ENCODE data around the gene PNCK.
"Not testable (repeated sequence)": the region's sequence is repeated elsewhere in the genome, so short reads cannot be mapped to it uniquely, and the experiment has no call there.

Gene PNCK

GRCh38 chrX:153699784-153700371, 26.3 kb upstream of the PNCK start:
- not testable (repeated sequence) for H3K27me3 ChIP-seq (replicated peaks; ENCODE audit: control insufficient read depth, insufficient read depth, low read length, poor library complexity, severe bottlenecking); H3K4me3 ChIP-seq (ENCODE audit: insufficient read depth, low read depth, low read length, poor library complexity, severe bottlenecking); H3K9me3 ChIP-seq (ENCODE audit: control insufficient read depth, low read length); DNase-seq; H3K27ac ChIP-seq (ENCODE audit: insufficient read depth, low read length, poor library complexity, severe bottlenecking); H3K4me1 ChIP-seq (ENCODE audit: control insufficient read depth, insufficient read depth, low read length, poor library complexity, severe bottlenecking)
- peaks cover 24% of the 10 kb centered on the region for H3K36me3 ChIP-seq (ENCODE audit: control insufficient read depth, insufficient read depth, low read length)

- H3K27me3 ChIP-seq (replicated peaks; ENCODE audit: control insufficient read depth, insufficient read depth, low read length, poor library complexity, severe bottlenecking); H3K4me3 ChIP-seq (ENCODE audit: insufficient read depth, low read depth, low read length, poor library complexity, severe bottlenecking); H3K9me3 ChIP-seq (ENCODE audit: control insufficient read depth, low read length); DNase-seq; H3K27ac ChIP-seq (ENCODE audit: insufficient read depth, low read length, poor library complexity, severe bottlenecking); H3K4me1 ChIP-seq (ENCODE audit: control insufficient read depth, insufficient read depth, low read length, poor library complexity, severe bottlenecking): not testable (repeated sequence)
- peaks cover 24% of the 10 kb centered on the region for H3K36me3 ChIP-seq (ENCODE audit: control insufficient read depth, insufficient read depth, low read length)
Measured at GRCh38 chrX:153699210-153699783, 25.7 kb upstream of the PNCK start.

DNA sequence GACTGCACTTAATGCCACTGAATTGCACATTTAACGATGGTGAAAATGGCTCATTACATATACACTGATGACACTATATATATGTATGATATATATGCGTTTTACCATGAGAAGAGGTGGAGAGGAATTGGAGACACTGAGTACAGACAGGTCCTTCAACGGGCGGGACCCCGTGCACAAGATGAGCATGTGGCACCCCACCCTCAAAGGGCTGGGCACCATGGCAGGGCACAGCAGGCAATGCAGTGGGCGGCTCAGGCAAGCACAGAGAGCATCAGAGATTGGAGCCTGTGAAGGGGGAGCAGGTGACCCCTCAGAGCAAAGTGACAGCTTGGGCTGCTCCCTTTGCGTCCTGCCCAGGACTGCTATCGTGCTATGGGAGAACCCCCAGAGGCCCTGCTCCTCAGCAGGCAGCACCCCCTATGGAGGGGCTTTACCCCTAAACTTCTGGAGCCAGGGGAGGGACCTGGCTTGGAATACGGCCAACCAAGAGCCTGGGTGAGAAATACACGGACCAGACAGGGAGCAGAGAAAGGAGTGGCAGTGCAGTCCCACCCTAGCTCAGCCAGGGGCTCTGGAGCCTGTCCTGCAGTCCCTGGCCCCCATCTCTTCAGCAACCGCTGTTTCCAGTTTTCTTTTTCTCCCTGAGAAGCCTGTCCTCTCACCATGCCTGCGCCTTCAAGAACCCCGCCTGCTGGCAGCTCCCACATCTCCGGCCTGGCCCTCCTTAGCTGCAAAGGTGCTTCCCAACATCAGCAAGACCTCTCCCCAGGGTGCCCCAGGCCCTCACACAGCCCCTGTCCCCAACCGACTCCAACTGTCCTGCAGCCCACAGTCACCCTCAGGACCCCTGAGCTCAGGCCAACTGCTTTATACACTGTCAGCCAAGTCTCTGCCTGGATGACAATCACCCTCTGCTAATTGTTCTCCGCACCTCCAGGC, 24.6 kb upstream of the PNCK start:
- peaks cover 13% of the 10 kb centered on the region for H3K36me3 ChIP-seq (ENCODE audit: control insufficient read depth, insufficient read depth, low read length)
- no peak overlapping the region for H3K4me3 ChIP-seq (ENCODE audit: insufficient read depth, low read depth, low read length, poor library complexity, severe bottlenecking)
- no peak overlapping the region for H3K27ac ChIP-seq (ENCODE audit: insufficient read depth, low read length, poor library complexity, severe bottlenecking)
- H3K9me3 ChIP-seq (ENCODE audit: control insufficient read depth, low read length), result no peaks in the 10 kb centered on the region
- DNase-seq, result no peak
- no peaks in the 10 kb centered on the region for H3K27me3 ChIP-seq (replicated peaks; ENCODE audit: control insufficient read depth, insufficient read depth, low read length, poor library complexity, severe bottlenecking)
- H3K4me1 ChIP-seq (ENCODE audit: control insufficient read depth, insufficient read depth, low read length, poor library complexity, severe bottlenecking), result no peaks in the 10 kb centered on the region

GRCh38 chrX:153696986-153697722, 23.5 kb upstream of the PNCK start:
- H3K27me3 ChIP-seq (replicated peaks; ENCODE audit: control insufficient read depth, insufficient read depth, low read length, poor library complexity, severe bottlenecking); H3K4me3 ChIP-seq (ENCODE audit: insufficient read depth, low read depth, low read length, poor library complexity, severe bottlenecking); DNase-seq; H3K36me3 ChIP-seq (ENCODE audit: control insufficient read depth, insufficient read depth, low read length); H3K4me1 ChIP-seq (ENCODE audit: control insufficient read depth, insufficient read depth, low read length, poor library complexity, severe bottlenecking); H3K9me3 ChIP-seq (ENCODE audit: control insufficient read depth, low read length); H3K27ac ChIP-seq (ENCODE audit: insufficient read depth, low read length, poor library complexity, severe bottlenecking): not testable (repeated sequence)

DNA sequence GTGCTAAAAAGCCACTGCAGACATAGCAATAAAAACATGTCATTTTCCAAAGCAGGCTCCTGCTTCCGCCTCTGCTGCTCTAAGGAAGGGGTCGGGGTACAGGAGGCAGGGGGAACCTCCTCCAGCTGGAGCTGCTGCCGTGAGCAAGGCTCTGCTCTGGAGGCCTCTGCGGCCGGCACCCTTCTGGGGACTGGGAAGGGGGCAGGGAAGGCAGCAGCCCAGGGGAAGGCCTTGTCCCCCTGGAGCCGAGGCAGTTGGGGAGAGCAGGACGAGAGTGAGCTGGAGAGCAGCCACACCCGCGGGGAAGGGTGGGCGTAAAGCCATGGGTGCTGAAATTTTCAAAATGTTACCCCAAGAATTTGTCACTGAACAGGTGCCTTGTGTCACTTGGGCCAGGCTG, 22.9 kb upstream of the PNCK start:
- not testable (repeated sequence) for H3K36me3 ChIP-seq (ENCODE audit: control insufficient read depth, insufficient read depth, low read length); H3K9me3 ChIP-seq (ENCODE audit: control insufficient read depth, low read length); H3K4me1 ChIP-seq (ENCODE audit: control insufficient read depth, insufficient read depth, low read length, poor library complexity, severe bottlenecking); H3K4me3 ChIP-seq (ENCODE audit: insufficient read depth, low read depth, low read length, poor library complexity, severe bottlenecking); H3K27me3 ChIP-seq (replicated peaks; ENCODE audit: control insufficient read depth, insufficient read depth, low read length, poor library complexity, severe bottlenecking); DNase-seq; H3K27ac ChIP-seq (ENCODE audit: insufficient read depth, low read length, poor library complexity, severe bottlenecking)

DNA sequence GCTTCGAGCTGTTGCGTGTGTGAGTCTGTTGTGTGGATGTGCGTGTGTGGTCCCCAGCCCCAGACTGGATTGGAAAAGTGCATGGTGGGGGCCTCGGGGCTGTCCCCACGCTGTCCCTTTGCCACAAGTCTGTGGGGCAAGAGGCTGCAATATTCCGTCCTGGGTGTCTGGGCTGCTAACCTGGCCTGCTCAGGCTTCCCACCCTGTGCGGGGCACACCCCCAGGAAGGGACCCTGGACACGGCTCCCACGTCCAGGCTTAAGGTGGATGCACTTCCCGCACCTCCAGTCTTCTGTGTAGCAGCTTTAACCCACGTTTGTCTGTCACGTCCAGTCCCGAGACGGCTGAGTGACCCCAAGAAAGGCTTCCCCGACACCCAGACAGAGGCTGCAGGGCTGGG, 22.5 kb upstream of the PNCK start:
- no peak for DNase-seq

DNA sequence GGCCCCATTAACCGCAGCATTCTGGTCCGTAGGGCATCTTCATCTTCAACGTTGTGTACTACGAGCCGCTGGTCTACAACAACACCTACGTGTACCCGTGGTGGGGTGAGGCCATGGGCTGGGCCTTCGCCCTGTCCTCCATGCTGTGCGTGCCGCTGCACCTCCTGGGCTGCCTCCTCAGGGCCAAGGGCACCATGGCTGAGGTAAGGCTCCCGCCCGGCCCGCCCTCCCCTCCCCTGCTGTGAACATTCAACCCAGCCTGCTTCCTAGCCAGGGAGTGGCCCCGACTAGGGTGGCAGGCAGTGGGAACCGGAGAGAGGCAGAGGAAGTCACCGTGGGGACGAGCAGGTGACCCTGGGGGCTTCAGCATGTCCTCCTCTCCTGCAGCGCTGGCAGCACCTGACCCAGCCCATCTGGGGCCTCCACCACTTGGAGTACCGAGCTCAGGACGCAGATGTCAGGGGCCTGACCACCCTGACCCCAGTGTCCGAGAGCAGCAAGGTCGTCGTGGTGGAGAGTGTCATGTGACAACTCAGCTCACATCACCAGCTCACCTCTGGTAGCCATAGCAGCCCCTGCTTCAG, 21.2 kb upstream of the PNCK start:
- Histone ChIP-seq H3K27me3 (replicated peaks; ENCODE audit: control insufficient read depth, insufficient read depth, low read length, poor library complexity, severe bottlenecking) (no peaks in the 10 kb centered on the region), H3K9me3 (ENCODE audit: control insufficient read depth, low read length) (no peaks in the 10 kb centered on the region), H3K27ac (ENCODE audit: insufficient read depth, low read length, poor library complexity, severe bottlenecking) (no peak overlapping the region), H3K36me3 (ENCODE audit: control insufficient read depth, insufficient read depth, low read length) (no peaks in the 10 kb centered on the region), H3K4me3 (ENCODE audit: insufficient read depth, low read depth, low read length, poor library complexity, severe bottlenecking) (no peak overlapping the region), H3K4me1 (ENCODE audit: control insufficient read depth, insufficient read depth, low read length, poor library complexity, severe bottlenecking) (no peaks in the 10 kb centered on the region)
- DNase-seq, result no peak

More for the DNA sequence above, 22.5 kb upstream of the PNCK start:
- no peaks in the 10 kb centered on the region for H3K27me3 ChIP-seq (replicated peaks; ENCODE audit: control insufficient read depth, insufficient read depth, low read length, poor library complexity, severe bottlenecking)
- no peaks in the 10 kb centered on the region for H3K4me1 ChIP-seq (ENCODE audit: control insufficient read depth, insufficient read depth, low read length, poor library complexity, severe bottlenecking)
- H3K4me3 ChIP-seq (ENCODE audit: insufficient read depth, low read depth, low read length, poor library complexity, severe bottlenecking), result no peak overlapping the region
- no peaks in the 10 kb centered on the region for H3K36me3 ChIP-seq (ENCODE audit: control insufficient read depth, insufficient read depth, low read length)
- no peaks in the 10 kb centered on the region for H3K9me3 ChIP-seq (ENCODE audit: control insufficient read depth, low read length)
- H3K27ac ChIP-seq (ENCODE audit: insufficient read depth, low read length, poor library complexity, severe bottlenecking), result no peak overlapping the region

DNA sequence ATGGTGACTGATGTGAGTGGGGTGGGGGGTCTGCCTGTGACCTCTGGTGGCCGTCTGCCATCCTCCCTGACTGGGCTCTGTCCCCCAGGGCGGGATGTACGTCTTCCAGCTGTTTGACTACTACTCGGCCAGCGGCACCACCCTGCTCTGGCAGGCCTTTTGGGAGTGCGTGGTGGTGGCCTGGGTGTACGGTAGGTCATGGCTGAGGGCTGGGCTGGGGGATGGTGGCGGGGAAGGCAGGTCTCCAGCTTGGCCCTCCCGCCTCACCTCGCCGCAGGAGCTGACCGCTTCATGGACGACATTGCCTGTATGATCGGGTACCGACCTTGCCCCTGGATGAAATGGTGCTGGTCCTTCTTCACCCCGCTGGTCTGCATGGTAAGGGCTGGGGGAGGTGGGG, 20.6 kb upstream of the PNCK start:
- not testable (repeated sequence) for DNase-seq; H3K27me3 ChIP-seq (replicated peaks; ENCODE audit: control insufficient read depth, insufficient read depth, low read length, poor library complexity, severe bottlenecking); H3K27ac ChIP-seq (ENCODE audit: insufficient read depth, low read length, poor library complexity, severe bottlenecking); H3K4me3 ChIP-seq (ENCODE audit: insufficient read depth, low read depth, low read length, poor library complexity, severe bottlenecking); H3K36me3 ChIP-seq (ENCODE audit: control insufficient read depth, insufficient read depth, low read length); H3K9me3 ChIP-seq (ENCODE audit: control insufficient read depth, low read length); H3K4me1 ChIP-seq (ENCODE audit: control insufficient read depth, insufficient read depth, low read length, poor library complexity, severe bottlenecking)

- H3K4me1 ChIP-seq (ENCODE audit: control insufficient read depth, insufficient read depth, low read length, poor library complexity, severe bottlenecking), result no peaks in the 10 kb centered on the region
Measured at GRCh38 chrX:153693216-153694086, 19.8 kb upstream of the PNCK start.

More at GRCh38 chrX:153693216-153694086, 19.8 kb upstream of the PNCK start:
- H3K27me3 ChIP-seq (replicated peaks; ENCODE audit: control insufficient read depth, insufficient read depth, low read length, poor library complexity, severe bottlenecking), result no peaks in the 10 kb centered on the region
- H3K27ac ChIP-seq (ENCODE audit: insufficient read depth, low read length, poor library complexity, severe bottlenecking), result no peak overlapping the region
- no peak for DNase-seq
- H3K4me3 ChIP-seq (ENCODE audit: insufficient read depth, low read depth, low read length, poor library complexity, severe bottlenecking), result no peak overlapping the region
- no peaks in the 10 kb centered on the region for H3K36me3 ChIP-seq (ENCODE audit: control insufficient read depth, insufficient read depth, low read length)
- H3K9me3 ChIP-seq (ENCODE audit: control insufficient read depth, low read length), result no peaks in the 10 kb centered on the region
